Embryonic facial prominence (tissue), 1 donor: ENCODE data around the gene MAGI1.
"Not testable (repeated sequence)": the region's sequence is repeated elsewhere in the genome, so short reads cannot be mapped to it uniquely, and the experiment has no call there.

Source experiments
- DNase-seq: peaks from one replicate; pipeline ENCODE4 v3.0.0-alpha.2; 2016; ENCODE audit errors: extremely low spot score

Gene MAGI1

DNA sequence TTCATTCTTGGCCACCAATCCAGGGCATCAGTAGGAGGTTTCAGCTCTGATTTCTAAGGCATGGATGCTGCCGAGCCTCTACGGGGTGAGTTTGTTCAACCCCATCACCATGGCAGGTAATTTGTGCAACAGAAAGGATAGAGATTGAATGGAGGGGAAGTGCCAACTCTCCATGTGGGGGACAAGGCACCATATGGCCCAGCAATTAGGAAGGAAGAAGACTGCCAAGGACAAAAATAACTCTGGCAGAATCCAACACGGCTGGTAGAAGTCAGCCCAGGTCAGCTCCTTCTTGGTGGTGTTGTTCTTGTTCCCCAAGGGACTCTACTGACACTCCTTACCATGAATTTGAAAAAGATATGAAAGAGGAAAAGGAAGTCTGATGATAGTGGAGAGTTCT lies 503.9 kb downstream of the MAGI1 start:
- no peak for DNase-seq

DNA sequence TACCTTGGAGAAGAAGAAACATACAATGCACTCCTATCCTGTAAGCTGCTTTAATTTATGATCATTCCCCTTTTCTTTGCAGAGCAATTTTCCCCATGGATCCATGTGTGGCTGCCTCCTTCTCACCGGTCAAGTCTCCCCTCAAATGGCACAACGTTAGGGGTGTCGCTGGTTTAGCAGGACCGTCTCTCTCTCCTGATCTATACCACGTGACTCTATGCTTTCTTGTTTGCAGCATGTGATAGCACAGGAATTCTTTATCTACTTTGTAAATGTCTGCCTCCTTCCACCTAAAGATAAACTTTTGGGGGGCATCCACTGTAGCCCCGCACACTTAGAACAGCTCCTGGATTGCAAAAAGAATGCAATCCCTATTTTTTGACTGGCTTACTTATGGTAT lies 506.0 kb downstream of the MAGI1 start:
- DNase-seq, result no peak

DNA sequence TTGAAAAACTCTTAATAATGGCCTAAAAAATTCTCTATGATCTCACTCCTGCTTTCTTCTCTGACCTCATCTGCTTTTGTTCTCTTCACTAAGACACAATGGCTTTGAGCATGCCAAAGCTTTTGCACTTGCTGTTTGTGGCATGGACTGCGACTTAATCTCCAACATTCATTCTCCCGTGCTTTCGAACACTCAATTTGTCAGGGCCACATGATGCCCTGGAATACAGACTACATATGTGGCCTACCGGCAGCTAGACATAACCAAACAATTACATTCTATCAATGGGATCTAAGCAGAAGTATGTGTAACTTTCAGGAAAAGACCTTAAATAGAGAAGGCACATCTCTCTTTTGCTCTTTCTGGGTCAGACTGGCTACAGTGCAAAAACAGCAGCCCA lies 506.5 kb downstream of the MAGI1 start:
- DNase-seq, result no peak

- DNase-seq, result no peak
These were observed 507.2 kb downstream of the MAGI1 start for GRCh38 chr3:65531499-65531898.

DNA sequence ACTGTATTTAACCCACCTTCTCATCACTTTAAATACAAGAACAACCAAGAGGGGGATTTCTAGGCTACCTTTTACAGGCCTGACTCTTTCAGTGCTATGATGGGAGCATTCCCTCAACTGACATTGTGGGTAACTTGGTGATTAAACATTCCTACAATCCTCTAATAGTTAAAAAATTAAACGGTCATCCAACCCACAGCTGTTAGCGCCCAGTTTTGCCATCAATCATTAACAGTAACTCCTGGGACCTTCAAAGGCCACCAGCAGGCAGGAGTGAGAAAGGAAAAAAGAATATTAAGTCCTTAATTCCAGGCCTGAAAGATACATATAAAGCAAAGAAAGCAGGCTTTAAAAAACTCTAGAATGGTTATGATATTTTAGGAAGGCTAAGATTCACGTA lies 512.1 kb downstream of the MAGI1 start:
- no peak for DNase-seq

GRCh38 chr3:65524584-65524983 lies 514.1 kb downstream of the MAGI1 start:
- DNase-seq, result no peak

DNA sequence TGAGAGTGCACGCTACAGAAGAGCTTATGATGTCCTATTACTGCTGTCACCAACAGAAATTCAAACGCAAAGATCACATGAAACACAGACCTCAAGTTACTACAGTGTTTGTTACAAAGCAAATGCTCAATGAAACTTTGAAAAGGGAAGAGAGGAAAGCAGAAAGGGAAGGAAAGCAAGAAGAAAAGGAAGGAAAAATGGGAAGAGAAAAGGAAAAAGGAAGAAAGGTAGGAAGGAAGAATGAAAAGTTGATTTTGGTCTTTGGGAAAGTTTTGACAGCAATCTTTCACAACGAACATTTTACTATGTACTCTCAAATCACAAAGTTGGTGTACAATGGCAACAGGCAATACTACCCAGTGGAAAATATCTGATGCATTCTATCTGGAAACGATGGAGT lies 514.8 kb downstream of the MAGI1 start:
- DNase-seq, result no peak

DNA sequence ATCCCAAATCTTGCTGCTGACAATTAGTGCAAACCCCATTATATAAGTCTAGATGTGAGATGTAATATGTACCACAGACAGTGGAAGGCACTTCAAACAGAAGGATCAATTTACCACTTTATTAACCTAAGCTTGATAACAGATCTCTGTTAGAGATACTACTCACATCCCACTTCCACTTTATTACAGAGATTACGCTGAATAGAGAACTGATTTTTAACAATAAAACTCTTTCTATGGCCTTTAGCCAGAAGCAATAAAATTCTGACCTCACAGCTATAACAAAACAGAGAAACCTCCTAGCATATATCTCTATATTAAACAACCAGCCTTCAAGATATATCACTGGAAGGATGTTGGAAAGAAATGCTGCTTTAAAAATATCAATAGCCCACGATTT lies 517.7 kb downstream of the MAGI1 start:
- no peak for DNase-seq

DNA sequence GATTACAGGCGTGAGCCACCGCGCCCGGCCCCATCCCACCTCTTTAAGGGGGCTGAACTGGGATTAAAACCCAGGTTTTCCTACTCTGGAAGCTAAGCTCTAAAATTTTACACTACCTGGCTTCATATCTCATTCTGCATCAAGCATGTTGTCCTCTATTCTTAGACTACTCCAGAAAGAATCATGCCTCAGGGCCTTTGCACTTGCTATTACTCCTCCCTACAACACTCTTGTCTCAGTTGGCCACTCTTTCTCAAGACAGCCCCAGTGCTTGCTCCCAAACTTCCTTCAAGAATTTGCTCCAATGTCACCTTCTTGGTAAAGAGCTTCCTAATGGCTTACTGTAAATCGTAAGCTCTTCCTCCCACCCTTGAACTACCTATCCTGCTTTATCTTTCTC lies 521.7 kb downstream of the MAGI1 start:
- no peak for DNase-seq

DNA sequence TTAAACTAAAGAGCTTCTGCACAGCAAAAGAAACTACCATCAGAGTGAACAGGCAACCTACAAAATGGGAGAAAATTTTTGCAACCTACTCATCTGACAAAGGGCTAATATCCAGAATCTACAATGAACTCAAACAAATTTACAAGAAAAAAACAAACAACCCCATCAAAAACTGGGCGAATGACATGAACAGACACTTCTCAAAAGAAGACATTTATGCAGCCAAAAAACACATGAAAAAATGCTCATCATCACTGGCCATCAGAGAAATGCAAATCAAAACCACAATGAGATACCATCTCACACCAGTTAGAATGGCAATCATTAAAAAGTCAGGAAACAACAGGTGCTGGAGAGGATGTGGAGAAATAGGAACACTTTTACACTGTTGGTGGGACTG lies 524.4 kb downstream of the MAGI1 start:
- not testable (repeated sequence) for DNase-seq

DNA sequence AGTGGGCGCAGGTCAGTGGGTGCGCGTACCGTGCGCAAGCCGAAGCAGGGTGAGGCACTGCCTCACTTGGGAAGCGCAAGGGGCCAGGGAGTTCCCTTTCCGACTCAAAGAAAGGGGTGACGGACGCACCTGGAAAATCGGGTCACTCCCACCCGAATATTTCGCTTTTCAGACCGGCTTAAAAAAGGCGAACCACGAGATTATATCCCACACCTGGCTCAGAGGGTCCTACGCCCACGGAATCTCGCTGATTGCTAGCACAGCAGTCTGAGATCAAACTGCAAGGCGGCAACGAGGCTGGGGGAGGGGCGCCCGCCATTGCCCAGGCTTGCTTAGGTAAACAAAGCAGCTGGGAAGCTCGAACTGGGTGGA lies 529.3 kb downstream of the MAGI1 start:
- not testable (repeated sequence) for DNase-seq

DNA sequence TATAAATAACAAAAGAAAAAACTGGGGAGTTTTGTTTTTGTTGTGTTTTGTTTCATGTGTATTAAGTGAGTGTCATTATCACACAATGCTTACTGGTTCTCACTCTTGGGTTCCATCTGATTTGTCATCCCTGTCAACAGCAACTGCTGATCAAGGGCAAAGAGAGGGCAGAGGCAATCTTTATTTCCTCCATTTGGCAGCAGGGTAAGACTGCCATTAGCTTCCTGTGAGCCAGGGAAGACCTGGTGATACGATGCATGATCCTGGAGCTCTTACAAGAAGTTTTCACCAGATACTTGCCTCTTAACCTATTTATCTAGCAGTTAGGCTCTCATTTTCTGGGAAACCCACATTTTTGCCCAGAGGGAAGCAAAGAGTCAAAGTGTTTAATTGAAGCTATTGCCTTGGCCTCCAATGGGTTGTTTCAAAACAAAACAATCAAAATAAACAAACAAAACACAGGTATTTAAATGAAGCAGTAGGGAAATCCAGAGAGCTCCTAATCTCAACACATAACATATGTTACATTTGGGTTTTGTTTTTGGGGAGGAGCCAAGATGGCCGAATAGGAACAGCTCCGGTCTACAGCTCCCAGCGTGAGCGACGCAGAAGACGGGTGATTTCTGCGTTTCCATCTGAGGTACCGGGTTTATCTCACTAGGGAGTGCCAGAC lies 529.8 kb downstream of the MAGI1 start:
- no peak for DNase-seq

GRCh38 chr3:65507437-65507836 lies 531.3 kb downstream of the MAGI1 start:
- DNase-seq, result no peak

GRCh38 chr3:65503776-65504175 lies 534.9 kb downstream of the MAGI1 start:
- DNase-seq, result no peak

DNA sequence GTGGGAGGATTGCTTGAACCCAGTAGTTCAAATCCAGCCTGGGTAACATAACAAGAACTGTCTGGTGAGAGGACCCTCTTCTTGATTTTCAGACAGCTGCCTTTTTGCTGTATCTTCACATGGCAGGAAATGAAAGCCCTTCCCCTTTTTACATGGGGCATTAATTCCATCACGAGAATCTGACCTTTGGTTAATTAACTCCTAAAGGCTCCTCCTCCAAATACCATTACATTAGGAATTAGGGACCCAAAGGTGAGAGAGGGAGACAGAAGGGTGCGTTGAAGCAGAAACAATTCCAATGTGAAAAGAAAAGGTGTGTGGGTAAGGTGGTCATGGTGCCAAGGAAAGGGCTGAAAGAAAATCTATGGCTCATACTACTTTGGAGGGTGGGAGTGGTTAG lies 536.2 kb downstream of the MAGI1 start:
- no peak for DNase-seq

DNA sequence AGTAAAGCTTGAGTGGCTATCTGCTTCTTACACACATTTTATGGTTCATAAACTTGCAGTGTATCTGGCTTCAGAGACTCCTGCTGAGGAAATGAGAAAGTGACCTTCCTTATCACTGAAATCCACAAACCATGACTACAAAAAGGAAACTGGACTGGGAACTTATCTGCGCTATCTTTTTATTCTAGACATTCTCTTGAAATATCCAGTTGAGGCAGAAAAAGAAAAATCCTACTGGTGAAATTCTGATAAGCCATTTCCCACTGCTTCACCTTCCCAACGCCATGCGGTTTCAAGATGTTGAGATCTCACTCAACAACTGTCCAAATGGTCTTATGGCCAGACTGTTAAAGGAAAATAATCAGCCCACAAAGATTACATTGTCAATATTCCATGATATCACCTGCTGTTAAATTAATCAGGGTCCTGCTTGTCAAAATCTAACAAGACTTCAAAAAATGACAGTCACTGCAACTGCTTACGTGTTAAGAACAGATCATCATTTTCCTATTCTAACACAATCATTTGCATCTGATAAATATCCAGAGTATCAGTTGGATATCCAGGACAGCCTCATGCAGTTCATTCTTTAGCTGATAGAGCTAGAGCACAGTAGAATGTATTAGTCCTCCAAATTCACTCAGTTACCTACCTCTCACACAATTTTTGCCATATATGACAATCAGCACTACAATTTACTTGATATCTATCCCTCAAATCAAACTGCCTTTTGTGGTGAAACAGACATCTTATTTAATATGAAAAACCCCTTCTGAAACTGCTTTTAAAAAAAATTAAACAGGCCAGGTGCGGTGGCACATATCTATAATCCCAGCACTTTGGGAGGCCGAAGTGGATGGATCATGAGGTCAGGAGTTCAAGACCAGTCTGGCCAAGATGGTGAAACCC lies 538.1 kb downstream of the MAGI1 start:
- no peak for DNase-seq

GRCh38 chr3:65497846-65498245 lies 540.9 kb downstream of the MAGI1 start:
- DNase-seq, result no peak

DNA sequence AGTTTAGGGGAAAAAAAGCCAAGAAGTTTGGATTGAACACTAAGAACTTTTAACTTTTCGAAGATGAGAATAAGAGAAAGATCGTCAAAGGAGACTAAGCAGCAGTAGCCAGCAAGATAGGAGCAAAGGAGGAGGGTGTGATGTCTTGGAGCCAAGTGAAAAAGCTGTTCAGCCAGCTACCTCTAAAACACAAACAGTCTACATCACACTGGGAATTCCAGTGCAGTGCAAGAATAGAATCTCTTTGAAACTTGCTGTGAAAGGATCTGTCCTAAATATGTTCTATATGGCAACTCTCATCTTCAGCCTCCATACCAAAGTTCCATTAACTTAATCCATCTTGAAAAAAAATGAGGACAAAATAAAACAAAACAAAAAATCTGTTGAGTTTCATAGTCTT lies 541.5 kb downstream of the MAGI1 start:
- no peak for DNase-seq

DNA sequence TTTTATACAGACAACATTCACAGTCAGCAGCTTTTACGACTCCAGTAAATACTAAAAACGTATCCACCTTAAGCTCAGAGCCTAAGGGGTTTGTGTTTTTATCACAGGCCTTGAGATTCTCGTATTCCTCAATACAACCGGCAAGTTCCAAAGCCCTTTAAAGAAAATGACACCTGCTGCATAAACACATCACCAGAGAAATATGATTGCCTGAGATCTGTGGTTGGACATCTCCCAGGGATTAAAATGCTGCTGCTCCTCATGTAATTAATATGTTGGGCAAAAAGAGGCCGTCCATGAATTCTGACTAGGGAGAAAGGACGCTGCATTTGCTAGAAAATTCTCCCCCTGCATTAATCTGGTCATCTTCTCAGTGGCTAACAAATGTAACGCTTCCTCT lies 544.8 kb downstream of the MAGI1 start:
- no peak for DNase-seq

- DNase-seq, result no peak
These were observed 545.3 kb downstream of the MAGI1 start for GRCh38 chr3:65493371-65493882.

DNA sequence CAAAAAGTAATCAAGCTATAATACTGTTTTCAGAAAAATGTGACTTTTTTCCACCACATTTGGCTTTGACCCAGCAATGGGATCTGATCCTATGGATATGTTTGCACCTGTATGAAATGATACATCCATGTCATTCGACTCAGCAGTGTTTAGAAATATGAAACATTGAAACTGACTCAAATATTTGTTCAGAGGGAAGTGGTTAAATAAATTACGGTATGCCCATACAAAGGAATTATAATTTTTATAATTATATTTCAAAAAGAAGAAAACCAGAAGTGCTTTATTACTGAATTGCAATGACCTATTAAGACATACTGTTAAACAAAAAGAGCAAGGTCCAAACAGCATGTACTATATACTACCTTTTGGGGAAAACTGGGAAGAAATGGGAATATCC lies 546.5 kb downstream of the MAGI1 start:
- DNase-seq, result no peak

DNA sequence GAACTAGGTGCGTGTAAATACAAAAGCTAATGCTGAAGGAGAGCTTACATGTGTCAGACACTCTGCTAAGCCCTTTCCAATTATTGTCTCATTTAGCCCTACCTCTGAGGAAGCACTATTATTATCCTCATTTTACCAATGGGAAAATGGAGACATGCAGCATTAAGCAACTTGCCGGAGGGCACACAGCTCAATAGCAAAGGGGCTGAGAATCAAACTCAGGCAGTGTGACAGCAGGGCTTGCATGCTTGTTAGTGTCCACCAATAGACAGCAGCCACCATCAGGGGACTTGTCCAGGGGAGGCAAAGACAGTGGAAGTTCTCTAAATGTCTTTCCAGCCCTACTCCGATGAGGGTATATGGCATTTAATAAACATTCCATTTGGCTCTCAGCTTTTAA lies 548.6 kb downstream of the MAGI1 start:
- DNase-seq, result no peak

GRCh38 chr3:65489253-65489652 lies 549.5 kb downstream of the MAGI1 start:
- no peak for DNase-seq
